GM12878 (cell line): ENCODE data around the gene TRIM62. TPM values are rescaled to one million over a fixed set of nuclear protein-coding genes. Genes with fewer than 3 reads are reported as not detected.

Experiments
- ATAC-seq: fragments of 200-7000 bp; cut with Tn5 transposase; 3 replicates; pipeline ENCODE4 v1.9.1; 2020; ENCODE audit warnings: mild to moderate bottlenecking, moderate library complexity
- Bru-seq: library from RNA; stranded (reverse); fragments of 400-500 nt; gene quantifications from one replicate; lab custom pipeline; 2021; lab: Mats Ljungman, UMichigan
- BruChase-seq, 2 experiments: library from RNA; stranded (reverse); fragments of 400-500 nt; gene quantifications; one replicate each; lab custom pipeline; 2021; lab: Mats Ljungman, UMichigan
- BruUV-seq: library from RNA; stranded (reverse); fragments of 400-500 nt; replicated peaks from 2 replicates; lab custom pipeline; 2021; lab: Mats Ljungman, UMichigan
- CTCF ChIA-PET: fragments of 300-600 bp; sonication (Branson Sonifier 250); formaldehyde crosslinking; extraction: SDS; loops from one replicate; lab custom pipeline; 2021; ENCODE audit warnings: inconsistent platforms; lab: Yijun Ruan, JAX
- POLR2A ChIA-PET: fragments of 350-600 bp; formaldehyde crosslinking; extraction: SDS; loops from one replicate; lab custom pipeline; 2021; ENCODE audit warnings: inconsistent platforms; lab: Charles Lee
- RAD21 ChIA-PET: fragments of 300-600 bp; sonication (Branson Sonifier 250); formaldehyde crosslinking; loops from one replicate; lab custom pipeline; 2023; ENCODE audit warnings: antibody characterized with exemption; ENCODE audit not compliant: unreplicated experiment; lab: Charles Lee
- SMC1A ChIA-PET: fragments of 300-600 bp; sonication (Branson Sonifier 250); formaldehyde crosslinking; loops from one replicate; lab custom pipeline; 2023; ENCODE audit not compliant: unreplicated experiment, uncharacterized antibody; lab: Charles Lee
- DNase-seq: peaks from one replicate; pipeline ENCODE4 v3.0.0-alpha.2; 2011; ENCODE audit warnings: low read depth, low spot score
- FAIRE-seq: peaks from 3 replicates; lab custom pipeline; 2011; peaks lifted over from hg19 to GRCh38; lab: Jason Lieb, UNC
- H2AFZ ChIP-seq: 2 replicates; pipeline ENCODE4 v1.6.0; 2011; ENCODE audit warnings: low read depth, low read length, control low read depth; ENCODE audit not compliant: control insufficient read depth
- H3K27ac ChIP-seq: 2 replicates; pipeline ENCODE4 v1.5.1; 2011; ENCODE audit warnings: control low read depth; ENCODE audit not compliant: control insufficient read depth, insufficient read depth
- H3K27me3 ChIP-seq, 2 experiments: replicated peaks in 1 of 2; 2 replicates each; pipeline versions ENCODE4 v1.6.0 to v1.6.1; 2011; ENCODE audit warnings: low read length in 1 of 2; ENCODE audit not compliant: control insufficient read depth in 2 of 2, insufficient read depth in 2 of 2
- H3K36me3 ChIP-seq, 2 experiments: 2 replicates each; pipeline ENCODE4 v1.5.1; 2011; ENCODE audit warnings: low read length in 1 of 2; ENCODE audit not compliant: control insufficient read depth in 2 of 2, insufficient read depth in 2 of 2
- H3K4me1 ChIP-seq: 2 replicates; pipeline ENCODE4 v1.6.1; 2011; ENCODE audit warnings: mild to moderate bottlenecking, low read length, moderate library complexity, mixed read lengths; ENCODE audit not compliant: control insufficient read depth, insufficient read depth
- H3K4me2 ChIP-seq: 2 replicates; pipeline ENCODE4 v1.6.0; 2011; ENCODE audit warnings: control low read depth; ENCODE audit not compliant: control insufficient read depth, insufficient read depth
- H3K4me3 ChIP-seq: fragments of 200-600 bp; sonication (generic); 2 replicates; pipeline ENCODE4 v1.5.1; 2016
- H3K79me2 ChIP-seq: 2 replicates; pipeline ENCODE4 v1.6.0; 2011; ENCODE audit warnings: low read length; ENCODE audit not compliant: control insufficient read depth, insufficient read depth
- H3K9ac ChIP-seq: 2 replicates; pipeline ENCODE4 v1.8.0; 2011; ENCODE audit warnings: low read length, control low read depth, mixed read lengths; ENCODE audit not compliant: control insufficient read depth, insufficient read depth
- H3K9me3 ChIP-seq: replicated peaks from 3 replicates; pipeline ENCODE4 v1.5.1; 2011; ENCODE audit warnings: mild to moderate bottlenecking, low read length; ENCODE audit not compliant: control insufficient read depth, insufficient read depth
- H4K20me1 ChIP-seq: 2 replicates; pipeline ENCODE4 v1.6.0; 2011; ENCODE audit not compliant: control insufficient read depth, insufficient read depth
- BMI1 ChIP-seq: fragments of 450-650 bp; IDR thresholded peaks from 2 replicates; pipeline ENCODE4 v1.6.1; 2016; ENCODE audit warnings: mild to moderate bottlenecking, moderate library complexity, borderline replicate concordance
- FOXK2 ChIP-seq: fragments of 450-650 bp; IDR thresholded peaks from 2 replicates; pipeline ENCODE4 v1.6.1; 2017; ENCODE audit warnings: mild to moderate bottlenecking, moderate library complexity
- FOXM1 ChIP-seq: IDR thresholded peaks from 2 replicates; pipeline ENCODE4 v1.6.1; 2012; ENCODE audit warnings: low read depth, mild to moderate bottlenecking, inconsistent platforms, low read length, moderate library complexity
- JUND ChIP-seq: IDR thresholded peaks from 2 replicates; pipeline ENCODE4 v1.6.1; 2012; ENCODE audit warnings: low read depth, mild to moderate bottlenecking, low read length, improper control_type of control experiment, moderate library complexity
- NFIC ChIP-seq: IDR thresholded peaks from 2 replicates; pipeline ENCODE4 v1.6.1; 2012; ENCODE audit warnings: low read depth, mild to moderate bottlenecking, inconsistent platforms, low read length, moderate library complexity
- NFXL1 ChIP-seq: fragments of 450-650 bp; IDR thresholded peaks from 2 replicates; pipeline ENCODE4 v1.6.1; 2017; ENCODE audit warnings: antibody characterized with exemption, mild to moderate bottlenecking, borderline replicate concordance
- PKNOX1 ChIP-seq: fragments of 450-650 bp; IDR thresholded peaks from 2 replicates; pipeline ENCODE4 v1.6.1; 2016; ENCODE audit warnings: mild to moderate bottlenecking
- SMAD1 ChIP-seq: fragments of 450-650 bp; IDR thresholded peaks from 2 replicates; pipeline ENCODE4 v1.6.1; 2018; ENCODE audit warnings: mild to moderate bottlenecking, low read depth; ENCODE audit not compliant: partially characterized antibody
- SMAD5 ChIP-seq: IDR thresholded peaks from 2 replicates; pipeline ENCODE4 v1.6.1; 2016; ENCODE audit warnings: antibody characterized with exemption, low read depth
- SMC3 ChIP-seq: IDR thresholded peaks from 2 replicates; pipeline ENCODE4 v1.6.1; 2011; ENCODE audit warnings: low read length, improper control_type of control experiment, borderline replicate concordance
- USF1 ChIP-seq: IDR thresholded peaks from 2 replicates; pipeline ENCODE4 v1.6.1; 2011; ENCODE audit warnings: borderline replicate concordance, low read depth, mild to moderate bottlenecking, moderate library complexity, mixed read lengths, low read length; ENCODE audit not compliant: insufficient read depth; ENCODE audit errors: extremely low read length
- ZNF274 ChIP-seq: IDR thresholded peaks from one replicate; pipeline ENCODE4 v1.8.0; 2011; ENCODE audit not compliant: insufficient read length, insufficient read depth
- WGBS: methylation state at CpG from one replicate; pipeline ENCODE4 v1.1.6; 2016; ENCODE audit warnings: low lambda C conversion rate; ENCODE audit not compliant: insufficient replicate concordance, insufficient coverage; ENCODE audit errors: missing lambda C conversion rate; 5-methylcytosine and 5-hydroxymethylcytosine counted together
- in situ Hi-C: fragments of 300-500 bp; cut with MboI; formaldehyde crosslinking; loops from 9 replicates; pipeline ENCODE4 v1.14.3; 2018; ENCODE audit warnings: mixed read lengths
- intact Hi-C: fragments of 100-400 bp; cut with micrococcal nuclease; formaldehyde crosslinking; loops from one replicate; pipeline ENCODE4 v1.14.2; 2022; ENCODE audit not compliant: unreplicated experiment
- long read RNA-seq, 2 experiments: library from polyadenylated mRNA; unstranded; transcript quantifications; one replicate each; pipeline ENCODE4 v2.0.0, GENCODE V29; 2019 to 2020
- polyA minus RNA-seq, 3 experiments: library from RNA; depleted of rRNA, polyadenylated mRNA; stranded (reverse); fragments of >200 nt; gene quantifications; 2 replicates each; pipeline ENCODE4 v1.2.3, GENCODE V29; 2011
- polyA plus RNA-seq, 11 experiments: library from polyadenylated mRNA; depleted of rRNA in 4 of 11; unstranded in 6 of 11; stranded (reverse) in 5 of 11; fragments of >200 nt; fragmentation: Nextera tagmentation in 4 of 11; fragmentation: Illumina TruSeq in 1 of 11; extraction: Ambion mirVana in 4 of 11; extraction: Trizol in 1 of 11; gene quantifications; 1 replicate in 1 of 11; 2 replicates in 10 of 11; pipeline versions ENCODE4 v1.2.1 to v1.2.3, GENCODE V29; 2011 to 2016; ENCODE audit warnings: inconsistent platforms in 2 of 11, missing spikeins in 2 of 11, low read depth in 1 of 11
- total RNA-seq, 4 experiments: library from RNA; depleted of rRNA in 3 of 4; stranded (reverse); fragments of >200 nt in 3 of 4; fragmentation: Illumina TruSeq in 1 of 4; extraction: Trizol in 1 of 4; gene quantifications; 2 replicates each; pipeline versions ENCODE4 v1.2.1 to v1.2.3, GENCODE V29; 2013 to 2021
- TF ChIP-seq, protein P1 (sequence below): IDR thresholded peaks from 2 replicates; pipeline ENCODE4 v1.6.1; 2012; ENCODE audit warnings: low read depth, low read length, improper control_type of control experiment
- TF ChIP-seq, protein P2 (sequence below): fragments of 450-650 bp; IDR thresholded peaks from 2 replicates; pipeline ENCODE4 v1.6.1; 2018; ENCODE audit warnings: borderline replicate concordance, mild to moderate bottlenecking; ENCODE audit not compliant: partially characterized antibody

TRIM62 gene
- 4.5 and 5.4 TPM in 2 replicates for total RNA-seq (2013; cell fraction: nucleolus; rRNA removed)
- total RNA-seq (2014; rRNA removed) (1.2 and 2.2 TPM in 2 replicates), total RNA-seq (2014; rRNA removed; fragmentation: Illumina TruSeq; extraction: Trizol) (0.69 and 1.0 TPM in 2 replicates), total RNA-seq (2021) (4.1 and 4.2 TPM in 2 replicates), polyA plus RNA-seq (2011; rRNA removed) (0.37 and 0.99 TPM in 2 replicates), polyA plus RNA-seq (2014; fragmentation: Illumina TruSeq; extraction: Trizol) (2.7 and 2.8 TPM in 2 replicates), polyA plus RNA-seq (2014; fragmentation: Nextera tagmentation; extraction: Ambion mirVana) (under 1 TPM; 0.52 to 0.55 TPM), polyA plus RNA-seq (2014; rRNA removed) (2.6 and 2.8 TPM in 2 replicates), polyA plus RNA-seq (2016; fragmentation: Nextera tagmentation; extraction: Ambion mirVana) (1 to 10 TPM; 1.9 TPM), polyA minus RNA-seq (2011; rRNA and poly(A)+ RNA removed) (1.1 and 1.7 TPM in 2 replicates), Bru-seq, nascent RNA (percentile 53 among the genes with signal in this experiment), BruChase-seq, experiment 1, labeled RNA remaining after a 6-hour chase (percentile 50 among the genes with signal in this experiment), BruChase-seq, experiment 2, labeled RNA remaining after a 2-hour chase (percentile 51 among the genes with signal in this experiment)
- 1.2 TPM for polyA plus RNA-seq (2011; ENCODE audit: low read depth)
- polyA plus RNA-seq (2011; cell fraction: cytosol; rRNA removed), result 1.3 and 1.4 TPM in 2 replicates
- 4.2 and 7.0 TPM in 2 replicates for polyA plus RNA-seq (2011; cell fraction: nucleus; rRNA removed)
- polyA plus RNA-seq (2012), result 2.1 and 2.7 TPM in 2 replicates
- 0.62 and 1.1 TPM in 2 replicates for polyA minus RNA-seq (2011; cell fraction: cytosol; rRNA and poly(A)+ RNA removed)
- polyA minus RNA-seq (2011; cell fraction: nucleus; rRNA and poly(A)+ RNA removed), result 1.5 and 2.0 TPM in 2 replicates
- long read RNA-seq, experiment 1, result 0 reads
- long read RNA-seq, experiment 2, partial matches to known transcripts, result 0 of 1 reads
- long read RNA-seq, experiment 2, other reads (novel, unspliced or antisense), result 1 of 1 reads

- intact Hi-C loops, result loop anchor here (2.0 kb wide), 1 partner anchor 55 kb away; no protein-coding TSS in a partner anchor
- FAIRE-seq (peak; percentile 73), ATAC-seq (peak; percentile 84), DNase-seq (no peak)
- Histone ChIP-seq H3K36me3 (no peaks in the 10 kb centered on the region), H2AFZ (peak within 1 kb of the TSS; percentile 81), H3K27ac (no peak within 1 kb of the TSS), H3K79me2 (no peaks in the 10 kb centered on the region), H3K9me3 (no peaks in the 10 kb centered on the region), H4K20me1 (no peaks in the 10 kb centered on the region), H3K4me3 (peak within 1 kb of the TSS; percentile 84), H3K27me3 (peaks cover 0 to 8% of the 10 kb centered on the region in 2 experiments; a peak in 3 of 4 replicates), H3K4me1 (peaks cover 4% of the 10 kb centered on the region), H3K4me2 (peak within 1 kb of the TSS; percentile 98), H3K9ac (peak within 1 kb of the TSS; percentile 34; the same call in 1 of the 2 replicates)
- under 1% methylated on average over 30 of the region's 35 CpGs for WGBS
- in situ Hi-C loops, result no loop called here
- ChIA-PET CTCF (interaction anchor here (0.6 to 3.2 kb wide), 7 partner anchors 44 to 830 kb away, joined by 3 to 18 read pairs (median 4); no protein-coding TSS in a partner anchor), SMC1A (interaction anchor here (0.8 to 1.5 kb wide), 3 partner anchors 55 to 188 kb away, joined by 3 to 4 read pairs (median 4); no protein-coding TSS in a partner anchor), RAD21 (interaction anchor here (0.6 to 1.6 kb wide), 7 partner anchors 30 to 1161 kb away, joined by 3 to 4 read pairs (median 3); no protein-coding TSS in a partner anchor), POLR2A (interaction anchor here (0.6 to 1.7 kb wide), 5 partner anchors 10 to 869 kb away, joined by 3 to 8 read pairs (median 4); no protein-coding TSS in a partner anchor)
- BruUV-seq, result no TSS peak
- TF ChIP-seq PKNOX1, result no peak
- TF ChIP-seq FOXK2, result no peak
- TF ChIP-seq SMAD5, result no peak
- TF ChIP-seq ZNF274, result no peak
- no peak for TF ChIP-seq NFIC
- no peak for TF ChIP-seq NFXL1
- TF ChIP-seq, protein P1, sequence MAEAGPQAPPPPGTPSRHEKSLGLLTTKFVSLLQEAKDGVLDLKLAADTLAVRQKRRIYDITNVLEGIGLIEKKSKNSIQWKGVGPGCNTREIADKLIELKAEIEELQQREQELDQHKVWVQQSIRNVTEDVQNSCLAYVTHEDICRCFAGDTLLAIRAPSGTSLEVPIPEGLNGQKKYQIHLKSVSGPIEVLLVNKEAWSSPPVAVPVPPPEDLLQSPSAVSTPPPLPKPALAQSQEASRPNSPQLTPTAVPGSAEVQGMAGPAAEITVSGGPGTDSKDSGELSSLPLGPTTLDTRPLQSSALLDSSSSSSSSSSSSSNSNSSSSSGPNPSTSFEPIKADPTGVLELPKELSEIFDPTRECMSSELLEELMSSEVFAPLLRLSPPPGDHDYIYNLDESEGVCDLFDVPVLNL, result no peak
- no peak for TF ChIP-seq BMI1
- TF ChIP-seq SMC3, result no peak
- no peak for TF ChIP-seq USF1
- no peak for TF ChIP-seq FOXM1
- no peak for TF ChIP-seq JUND
- no peak for TF ChIP-seq SMAD1
- TF ChIP-seq, protein P2, sequence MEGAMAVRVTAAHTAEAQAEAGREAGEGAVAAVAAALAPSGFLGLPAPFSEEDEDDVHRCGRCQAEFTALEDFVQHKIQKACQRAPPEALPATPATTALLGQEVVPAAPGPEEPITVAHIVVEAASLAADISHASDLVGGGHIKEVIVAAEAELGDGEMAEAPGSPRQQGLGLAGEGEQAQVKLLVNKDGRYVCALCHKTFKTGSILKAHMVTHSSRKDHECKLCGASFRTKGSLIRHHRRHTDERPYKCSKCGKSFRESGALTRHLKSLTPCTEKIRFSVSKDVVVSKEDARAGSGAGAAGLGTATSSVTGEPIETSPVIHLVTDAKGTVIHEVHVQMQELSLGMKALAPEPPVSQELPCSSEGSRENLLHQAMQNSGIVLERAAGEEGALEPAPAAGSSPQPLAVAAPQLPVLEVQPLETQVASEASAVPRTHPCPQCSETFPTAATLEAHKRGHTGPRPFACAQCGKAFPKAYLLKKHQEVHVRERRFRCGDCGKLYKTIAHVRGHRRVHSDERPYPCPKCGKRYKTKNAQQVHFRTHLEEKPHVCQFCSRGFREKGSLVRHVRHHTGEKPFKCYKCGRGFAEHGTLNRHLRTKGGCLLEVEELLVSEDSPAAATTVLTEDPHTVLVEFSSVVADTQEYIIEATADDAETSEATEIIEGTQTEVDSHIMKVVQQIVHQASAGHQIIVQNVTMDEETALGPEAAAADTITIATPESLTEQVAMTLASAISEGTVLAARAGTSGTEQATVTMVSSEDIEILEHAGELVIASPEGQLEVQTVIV, result peak; percentile 10
These were observed at the start of gene TRIM62 for GRCh38 chr1:33181921-33182341. TRIM62 (minus strand) TSS chr1:33182043; CDS start chr1:33181432, 611 bp downstream.
